ENCODE results near the gene YBEY. TPM values are rescaled to one million over a fixed set of nuclear protein-coding genes. Genes with fewer than 3 reads are reported as not detected.
A peak's percentile ranks its signal among the peaks of the same experiment; 100 is the strongest.

The YBEY gene
- polyA plus RNA-seq, 1 of the 3 experiments (the other 2 are of a cell fraction): 47.5 TPM

GRCh38 chr21:46347203-46347550 is 61.0 kb downstream of the YBEY start:
- H3K27ac ChIP-seq (ENCODE audit: low read depth in 2 of 2, low read length in 1 of 2): peak overlapping the region in 1 of 2 experiments; percentile 74; a peak in 2 of 4 replicates
- H3K9ac ChIP-seq: no peak overlapping the region
- DNase-seq: peak; percentile 73
- no peaks in the 10 kb centered on the region for H4K20me1 ChIP-seq (ENCODE audit: insufficient read depth)
- H3K79me2 ChIP-seq (ENCODE audit: insufficient read depth): peaks cover 41% of the 10 kb centered on the region
- H3K36me3 ChIP-seq (replicated peaks in 1 of 2; ENCODE audit: control insufficient read depth in 1 of 2, insufficient read depth in 2 of 2, low read length in 1 of 2): peaks cover 26 to 46% of the 10 kb centered on the region in 2 experiments
- 61% methylated on average over 7 of the region's 10 CpGs for WGBS (ENCODE audit: low lambda C conversion rate)
- no peaks in the 10 kb centered on the region for H3F3A ChIP-seq (replicated peaks; ENCODE audit: insufficient read depth)
- no peak overlapping the region for H2AFZ ChIP-seq (ENCODE audit: low read depth)
- peaks cover 0 to 15% of the 10 kb centered on the region in 2 experiments; a peak in 1 of 4 replicates for H3K4me1 ChIP-seq (ENCODE audit: control insufficient read depth in 1 of 2, insufficient read depth in 2 of 2, low read depth in 1 of 2, low read length in 1 of 2)
- H3K4me3 ChIP-seq (ENCODE audit: low read depth in 2 of 2, low read length in 1 of 2): no peak overlapping the region
- H3K9me3 ChIP-seq: no peaks in the 10 kb centered on the region
- no peaks in the 10 kb centered on the region for H3K9me2 ChIP-seq
- H3K4me2 ChIP-seq: no peak overlapping the region
- CTCF ChIA-PET: no interaction called here
- H3K27me3 ChIP-seq (ENCODE audit: insufficient read depth): no peaks in the 10 kb centered on the region
- POLR2A ChIA-PET: interaction anchor here (0.6 kb wide), 1 partner anchor 374 kb away, joined by 3 read pairs; no protein-coding TSS in a partner anchor
- TF ChIP-seq ZBTB33 (IDR thresholded peaks at IDR 0.05; ENCODE audit: borderline replicate concordance, low read depth): no peak
- no peak for TF ChIP-seq USF2 (IDR thresholded peaks at IDR 0.05; ENCODE audit: borderline replicate concordance, low read depth, low read length)
- TF ChIP-seq EZH2phosphoT487 (IDR thresholded peaks at IDR 0.05; ENCODE audit: borderline replicate concordance, low read depth): no peak
- no peak for TF ChIP-seq MXI1 (IDR thresholded peaks at IDR 0.05; ENCODE audit: low read depth, low read length)
- no peak for TF ChIP-seq TEAD4 (IDR thresholded peaks at IDR 0.05; ENCODE audit: borderline replicate concordance, insufficient read depth)
- no peak for TF ChIP-seq IRF3 (IDR thresholded peaks at IDR 0.05; ENCODE audit: low read depth, low read length)
- TF ChIP-seq, protein P1, sequence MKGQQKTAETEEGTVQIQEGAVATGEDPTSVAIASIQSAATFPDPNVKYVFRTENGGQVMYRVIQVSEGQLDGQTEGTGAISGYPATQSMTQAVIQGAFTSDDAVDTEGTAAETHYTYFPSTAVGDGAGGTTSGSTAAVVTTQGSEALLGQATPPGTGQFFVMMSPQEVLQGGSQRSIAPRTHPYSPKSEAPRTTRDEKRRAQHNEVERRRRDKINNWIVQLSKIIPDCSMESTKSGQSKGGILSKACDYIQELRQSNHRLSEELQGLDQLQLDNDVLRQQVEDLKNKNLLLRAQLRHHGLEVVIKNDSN (IDR thresholded peaks at IDR 0.05; ENCODE audit: borderline replicate concordance, low read depth): no peak
- no peak for TF ChIP-seq SIN3A (IDR thresholded peaks at IDR 0.05; ENCODE audit: borderline replicate concordance, low read depth, low read length)
- TF ChIP-seq CTCF (IDR thresholded peaks at IDR 0.05): no peak
- TF ChIP-seq GABPA (IDR thresholded peaks at IDR 0.05; ENCODE audit: low read depth): no peak
- TF ChIP-seq, protein P2, sequence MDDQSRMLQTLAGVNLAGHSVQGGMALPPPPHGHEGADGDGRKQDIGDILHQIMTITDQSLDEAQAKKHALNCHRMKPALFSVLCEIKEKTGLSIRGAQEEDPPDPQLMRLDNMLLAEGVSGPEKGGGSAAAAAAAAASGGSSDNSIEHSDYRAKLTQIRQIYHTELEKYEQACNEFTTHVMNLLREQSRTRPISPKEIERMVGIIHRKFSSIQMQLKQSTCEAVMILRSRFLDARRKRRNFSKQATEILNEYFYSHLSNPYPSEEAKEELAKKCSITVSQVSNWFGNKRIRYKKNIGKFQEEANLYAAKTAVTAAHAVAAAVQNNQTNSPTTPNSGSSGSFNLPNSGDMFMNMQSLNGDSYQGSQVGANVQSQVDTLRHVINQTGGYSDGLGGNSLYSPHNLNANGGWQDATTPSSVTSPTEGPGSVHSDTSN (IDR thresholded peaks at IDR 0.05): no peak
- no peak for TF ChIP-seq NFIC (IDR thresholded peaks at IDR 0.05; ENCODE audit: borderline replicate concordance)
- TF ChIP-seq RCOR1 (IDR thresholded peaks at IDR 0.05; ENCODE audit: low read length): no peak
- TF ChIP-seq POLR2AphosphoS5 (IDR thresholded peaks at IDR 0.05; ENCODE audit: low read depth, low read length): no peak
- no peak for TF ChIP-seq FOXM1 (IDR thresholded peaks at IDR 0.05; ENCODE audit: low read depth)
- TF ChIP-seq ELF1 (IDR thresholded peaks at IDR 0.05): no peak

Other genes with a start within 250 kb of the YBEY start
- 66.6 and 108 TPM in 2 replicates for gene COL6A2, start 188.2 kb upstream of the YBEY start, polyA plus RNA-seq (2012; rRNA removed)
- gene FTCD, start 130.8 kb upstream of the YBEY start, polyA plus RNA-seq (2012; rRNA removed): 0.33 and 0.37 TPM in 2 replicates
- 4.8 and 8.3 TPM in 2 replicates for gene SPATC1L, start 101.9 kb upstream of the YBEY start, polyA plus RNA-seq (2012; rRNA removed)
- gene LSS, start 57.6 kb upstream of the YBEY start, polyA plus RNA-seq (2012; rRNA removed): 38.7 and 41.8 TPM in 2 replicates
- gene MCM3AP, start 731 bp upstream of the YBEY start, polyA plus RNA-seq (2012; rRNA removed): 42.9 and 46.9 TPM in 2 replicates
- 6.6 and 9.7 TPM in 2 replicates for gene C21orf58, start 37.5 kb downstream of the YBEY start, polyA plus RNA-seq (2012; rRNA removed)
- 15.2 and 15.7 TPM in 2 replicates for gene PCNT, start 37.8 kb downstream of the YBEY start, polyA plus RNA-seq (2012; rRNA removed)
- gene DIP2A, start 172.5 kb downstream of the YBEY start, polyA plus RNA-seq (2012; rRNA removed): 26.9 and 33.1 TPM in 2 replicates